ENCODE data around the gene PLIN5. TPM values are rescaled to one million over a fixed set of nuclear protein-coding genes. Genes with fewer than 3 reads are reported as not detected.

The PLIN5 gene
- total RNA-seq, 1 experiment from 2014 or later = 8.1 TPM

- TF ChIP-seq, protein P1, sequence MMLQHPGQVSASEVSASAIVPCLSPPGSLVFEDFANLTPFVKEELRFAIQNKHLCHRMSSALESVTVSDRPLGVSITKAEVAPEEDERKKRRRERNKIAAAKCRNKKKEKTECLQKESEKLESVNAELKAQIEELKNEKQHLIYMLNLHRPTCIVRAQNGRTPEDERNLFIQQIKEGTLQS (IDR thresholded peaks at IDR 0.05) = no peak
- TF ChIP-seq EZH2phosphoT487 (IDR thresholded peaks at IDR 0.05; ENCODE audit: borderline replicate concordance) = no peak
- no peak for TF ChIP-seq JUND (IDR thresholded peaks at IDR 0.05)
- TF ChIP-seq YY1 (IDR thresholded peaks at IDR 0.05; ENCODE audit: extremely low read depth, insufficient replicate concordance, low read depth, low read length) = no peak
- no peak for TF ChIP-seq RAD21 (IDR thresholded peaks at IDR 0.05; ENCODE audit: low read depth)
- no peak for TF ChIP-seq TCF7L2 (IDR thresholded peaks at IDR 0.05; ENCODE audit: borderline replicate concordance, extremely low read depth, insufficient read depth, insufficient read length)
- TF ChIP-seq CBX3 (IDR thresholded peaks at IDR 0.05; ENCODE audit: low read depth) = no peak
Observed at GRCh38 chr19:4493104-4493928, 41.7 kb downstream of the PLIN5 start (continued).

- no peak overlapping the region for H3K4me2 ChIP-seq (ENCODE audit: low read length)
- peaks cover 0 to 3% of the 10 kb centered on the region in 2 experiments; a peak in 2 of 4 replicates for H3K4me1 ChIP-seq (ENCODE audit: control insufficient read depth in 1 of 2, insufficient read depth in 2 of 2, low read length in 2 of 2)
- H3K9me3 ChIP-seq (ENCODE audit: control insufficient read depth in 1 of 2, insufficient read depth in 1 of 2, low read depth in 1 of 2, low read length in 2 of 2) = peaks cover 0 to 4% of the 10 kb centered on the region in 2 experiments; a peak in 1 of 4 replicates
- peak overlapping the region; percentile 19; the same call in 1 of the 2 replicates for H3K27ac ChIP-seq (ENCODE audit: low read depth, low read length)
- H3K36me3 ChIP-seq (ENCODE audit: control insufficient read depth in 1 of 2, insufficient read depth in 2 of 2, low read length in 2 of 2) = peaks cover 6 to 32% of the 10 kb centered on the region in 2 experiments; a peak in 3 of 4 replicates
- no peak for DNase-seq (ENCODE audit: low read depth, low spot score)
- BruUV-seq (replicated peaks) = no TSS peak
- no peaks in the 10 kb centered on the region for H4K20me1 ChIP-seq (ENCODE audit: insufficient read depth)
- no peaks in the 10 kb centered on the region for H3K79me2 ChIP-seq (ENCODE audit: insufficient read depth, low read length)
- no peak overlapping the region for H3K9ac ChIP-seq (ENCODE audit: low read length)
- H2AFZ ChIP-seq (ENCODE audit: low read depth, low read length, poor library complexity, severe bottlenecking) = no peak overlapping the region
- H3K4me3 ChIP-seq (replicated peaks in 1 of 2; ENCODE audit: low read depth in 1 of 2, low read length in 2 of 2) = no peak overlapping the region
- ATAC-seq = no peak
- CTCF ChIA-PET = no interaction called here
- intact Hi-C loops (cut with micrococcal nuclease) = no loop called here
- no peaks in the 10 kb centered on the region for H3K9me2 ChIP-seq (ENCODE audit: insufficient read depth)
- RAD21 ChIA-PET (ENCODE audit: low non-redundant PET in 1 of 2, low total read pairs in 2 of 2, uncharacterized antibody in 2 of 2, unreplicated experiment in 2 of 2) = no interaction called here
- no peaks in the 10 kb centered on the region for H3K27me3 ChIP-seq (ENCODE audit: insufficient read depth, low read length)
- POLR2A ChIA-PET = no interaction called here
- TF ChIP-seq POLR2A (IDR thresholded peaks at IDR 0.05; ENCODE audit: borderline replicate concordance, extremely low read depth, insufficient read depth, insufficient read length) (no peak), SIN3A (IDR thresholded peaks at IDR 0.05; ENCODE audit: low read depth) (no peak), JUND (IDR thresholded peaks at IDR 0.05) (no peak), ZNF274 (IDR thresholded peaks at IDR 0.05; ENCODE audit: low read depth, low read length) (no peak), RAD21 (IDR thresholded peaks at IDR 0.05; ENCODE audit: low read depth) (no peak), EZH2phosphoT487 (IDR thresholded peaks at IDR 0.05; ENCODE audit: borderline replicate concordance) (no peak), ELF1 (IDR thresholded peaks at IDR 0.05; ENCODE audit: borderline replicate concordance, low read depth) (no peak), EZH2 (IDR thresholded peaks at IDR 0.05) (no peak), POLR2AphosphoS5 (IDR thresholded peaks at IDR 0.05; ENCODE audit: low read depth, low read length) (no peak), CTCF (IDR thresholded peaks at IDR 0.05 in 2 of 3, conservative IDR thresholded peaks at IDR 0.05 in 1 of 3; ENCODE audit: borderline replicate concordance in 1 of 3, insufficient read depth in 1 of 3, low read depth in 2 of 3, low read length in 2 of 3) (no peak), SP1 (IDR thresholded peaks at IDR 0.05; ENCODE audit: low read depth) (no peak), REST (IDR thresholded peaks at IDR 0.05; ENCODE audit: low read depth) (no peak), CBX3 (IDR thresholded peaks at IDR 0.05; ENCODE audit: low read depth) (no peak)
Observed at GRCh38 chr19:4492337-4493103, 42.5 kb downstream of the PLIN5 start.

Measured in HCT116 (cell line).